Pulmonary artery endothelial cell (primary cell): ENCODE results near the gene KCND2. TPM values are rescaled to one million over a fixed set of nuclear protein-coding genes. Genes with fewer than 3 reads are reported as not detected.

Experiments used
- DNase-seq: peaks from one replicate; pipeline ENCODE4 v3.0.0-alpha.2; 2011; ENCODE audit warnings: low read depth, low spot score
- total RNA-seq: library from RNA; depleted of rRNA; stranded (reverse); fragments of >200 nt; gene quantifications from 2 replicates; pipeline ENCODE4 v1.2.3, GENCODE V29; 2014

The KCND2 gene
- total RNA-seq, 1 donor from 2014 or later: not detected

GRCh38 chr7:120583899-120584586, 311.1 kb downstream of the KCND2 start:
- no peak for DNase-seq

DNA sequence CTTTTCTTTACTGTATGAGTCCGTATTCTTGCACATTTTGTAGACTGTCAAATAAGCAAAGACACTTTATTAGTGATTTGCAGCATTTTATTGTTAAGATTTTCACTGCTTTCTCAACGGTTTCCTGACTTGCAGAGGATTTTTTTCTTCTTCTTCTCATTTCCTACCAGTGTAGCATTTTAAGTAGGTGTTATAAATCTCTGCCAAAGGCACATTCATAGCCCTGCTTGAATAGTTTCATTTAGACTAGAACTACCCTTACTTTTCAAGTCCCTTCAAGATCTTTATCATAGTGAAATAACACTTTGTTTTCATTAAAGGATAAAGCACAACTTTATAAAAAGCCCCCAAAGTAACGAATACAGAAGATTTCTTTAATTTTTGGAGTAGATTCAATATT, 313.6 kb downstream of the KCND2 start:
- DNase-seq: no peak

GRCh38 chr7:120587243-120587642, 314.3 kb downstream of the KCND2 start:
- DNase-seq: no peak

DNA sequence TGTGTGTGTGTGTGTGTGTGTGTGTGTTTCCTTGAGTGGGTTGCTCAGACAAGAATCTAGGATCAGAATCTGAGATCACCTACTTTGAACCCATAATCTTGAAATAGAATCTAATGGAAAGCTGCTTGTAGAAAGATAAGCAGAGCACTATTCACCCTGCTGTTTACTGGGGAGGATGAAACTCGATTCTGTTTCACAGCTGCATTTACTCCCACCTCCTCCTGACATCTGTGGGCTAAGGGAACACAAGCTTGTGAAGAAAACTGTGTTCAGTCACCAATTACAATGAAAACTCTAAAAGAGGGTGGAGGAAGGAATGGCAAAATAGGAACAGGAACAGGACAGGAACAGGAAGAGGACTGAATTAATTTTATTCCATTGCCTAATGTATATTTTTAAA, 315.4 kb downstream of the KCND2 start:
- DNase-seq: no peak

- DNase-seq: no peak
These were observed 315.9 kb downstream of the KCND2 start for GRCh38 chr7:120588862-120589261.

GRCh38 chr7:120600607-120601006, 327.6 kb downstream of the KCND2 start:
- DNase-seq: no peak

- no peak for DNase-seq
These were observed 330.4 kb downstream of the KCND2 start for GRCh38 chr7:120603366-120603765.

GRCh38 chr7:120609136-120609753, 336.3 kb downstream of the KCND2 start:
- DNase-seq: no peak

DNA sequence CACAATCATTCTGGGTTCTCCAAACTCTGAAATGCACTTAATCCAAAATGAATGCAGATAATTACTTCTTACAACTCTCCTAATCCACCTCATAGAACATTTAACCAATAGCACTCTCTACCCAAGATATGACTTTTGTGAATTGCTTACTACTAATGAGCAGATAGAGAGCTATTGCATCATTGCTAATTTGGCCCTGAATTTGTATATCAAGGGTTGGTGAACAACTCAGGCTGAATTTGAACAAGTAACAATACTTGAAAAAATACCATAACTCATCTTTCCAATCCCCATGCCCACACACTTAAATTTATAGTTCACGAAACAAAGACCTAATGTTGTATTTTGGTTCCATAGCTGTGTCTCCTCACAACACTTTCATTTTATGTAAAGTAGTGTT, 339.0 kb downstream of the KCND2 start:
- DNase-seq: no peak

DNA sequence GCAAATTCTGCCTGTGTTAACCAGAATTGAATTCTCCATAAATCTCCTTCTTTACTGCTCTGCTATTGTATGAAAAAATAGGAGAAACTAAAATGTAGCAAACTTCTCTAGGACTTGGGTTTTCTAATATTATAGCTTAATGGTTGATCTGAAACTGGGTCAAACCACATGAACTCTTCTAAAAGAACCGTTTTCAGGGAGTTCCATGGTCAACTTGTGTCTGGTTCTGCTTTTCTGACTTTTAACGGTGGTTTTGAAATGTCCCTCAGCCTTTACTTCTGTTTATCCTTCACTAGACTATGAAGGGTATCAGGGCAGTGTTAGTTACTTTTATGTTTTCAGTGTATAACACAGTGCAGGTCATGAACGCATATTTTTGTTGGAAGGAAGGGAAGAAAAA, 342.7 kb downstream of the KCND2 start:
- DNase-seq: no peak

- no peak for DNase-seq
These were observed 344.3 kb downstream of the KCND2 start for GRCh38 chr7:120617275-120617674.

- no peak for DNase-seq
These were observed 355.3 kb downstream of the KCND2 start for GRCh38 chr7:120628251-120628650.

GRCh38 chr7:120639884-120640283, 366.9 kb downstream of the KCND2 start:
- no peak for DNase-seq

DNA sequence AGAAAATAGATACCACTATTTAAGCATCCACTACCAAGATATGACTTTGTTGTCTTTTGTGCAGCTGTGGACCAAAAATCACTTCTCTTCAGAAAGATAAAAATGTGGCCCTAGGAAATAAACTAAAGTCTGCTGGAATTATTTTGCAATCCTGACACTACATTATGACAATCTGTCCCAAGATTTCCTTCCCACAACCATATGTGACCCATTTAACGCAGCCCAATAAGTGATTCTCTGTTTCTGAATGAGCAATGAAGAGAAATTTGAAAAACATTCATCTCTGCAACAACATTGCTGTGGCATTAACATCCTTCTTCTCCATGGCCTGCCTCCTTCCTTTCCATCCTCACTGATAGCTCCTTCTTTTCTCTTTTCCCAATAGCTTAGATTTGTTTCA, 373.0 kb downstream of the KCND2 start:
- no peak for DNase-seq

DNA sequence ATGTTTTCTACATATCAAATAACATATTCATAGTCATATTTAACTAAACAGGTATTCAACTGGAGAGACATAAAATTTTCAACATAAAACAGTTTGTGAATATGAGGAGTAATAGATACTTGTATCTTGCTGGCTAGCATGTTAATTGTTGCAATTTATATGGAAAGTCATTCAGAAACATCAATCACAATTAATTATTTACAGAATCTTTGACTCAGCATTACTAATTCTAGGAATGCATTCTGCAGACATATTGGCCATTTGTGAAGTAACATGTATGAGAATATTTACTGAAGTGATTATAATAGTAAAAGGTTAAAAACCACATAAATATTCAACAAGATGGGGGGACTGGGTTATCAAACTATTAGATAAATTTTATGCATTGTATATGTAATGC, 381.3 kb downstream of the KCND2 start:
- no peak for DNase-seq

DNA sequence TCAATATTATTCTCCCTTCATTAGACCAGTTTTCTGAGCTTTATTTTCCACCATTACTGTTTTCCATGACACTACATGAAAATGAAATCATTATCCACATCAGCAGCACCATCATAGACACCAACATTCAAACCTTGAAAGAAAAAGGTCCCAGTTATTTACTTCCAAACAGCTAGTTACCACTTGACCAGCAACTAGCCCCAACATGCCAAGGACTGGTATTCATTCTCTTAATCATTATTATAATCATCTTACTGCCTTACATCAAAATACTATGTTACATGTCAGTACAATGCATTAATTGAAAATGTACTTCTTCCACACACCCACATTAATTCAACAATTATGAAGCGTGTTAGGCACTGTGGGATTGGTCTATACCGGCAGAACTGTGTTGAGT, 385.5 kb downstream of the KCND2 start:
- DNase-seq: no peak

DNA sequence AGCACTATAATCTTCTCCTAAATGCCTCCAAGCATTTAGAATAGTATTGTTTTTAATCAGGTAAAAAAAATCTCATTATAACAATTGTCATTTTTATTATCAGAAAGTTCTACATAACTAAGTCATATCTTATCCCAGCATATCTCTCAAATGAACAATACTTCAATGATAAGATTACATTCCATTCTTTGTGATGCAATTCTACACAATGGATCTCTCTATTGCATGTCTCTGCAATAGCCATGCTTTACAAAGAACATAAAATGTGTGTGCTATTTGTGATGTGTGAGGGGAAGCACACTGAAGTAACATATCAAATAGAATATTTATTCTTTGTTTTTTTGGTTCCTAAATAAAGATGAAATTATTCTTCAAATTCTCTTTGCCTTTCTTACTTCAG, 389.3 kb downstream of the KCND2 start:
- DNase-seq: no peak

DNA sequence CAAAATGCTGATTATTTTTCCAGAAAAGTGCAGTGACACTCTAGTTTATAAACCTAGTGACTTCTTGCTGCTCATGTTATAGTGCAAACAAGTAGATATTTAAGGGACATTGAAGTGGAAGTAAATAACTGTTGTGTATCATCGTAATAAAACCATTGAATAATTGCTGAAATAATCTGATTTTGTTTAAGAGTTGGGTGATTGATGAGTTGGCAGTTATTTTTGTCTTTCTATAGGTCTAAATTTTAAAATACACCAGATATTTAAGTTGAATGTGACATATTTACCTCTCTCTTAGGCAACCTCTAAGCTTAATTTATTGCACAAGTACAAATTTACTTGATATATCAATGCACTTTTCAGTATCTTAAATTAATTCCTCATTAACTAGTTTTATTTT, 392.1 kb downstream of the KCND2 start:
- DNase-seq: no peak

DNA sequence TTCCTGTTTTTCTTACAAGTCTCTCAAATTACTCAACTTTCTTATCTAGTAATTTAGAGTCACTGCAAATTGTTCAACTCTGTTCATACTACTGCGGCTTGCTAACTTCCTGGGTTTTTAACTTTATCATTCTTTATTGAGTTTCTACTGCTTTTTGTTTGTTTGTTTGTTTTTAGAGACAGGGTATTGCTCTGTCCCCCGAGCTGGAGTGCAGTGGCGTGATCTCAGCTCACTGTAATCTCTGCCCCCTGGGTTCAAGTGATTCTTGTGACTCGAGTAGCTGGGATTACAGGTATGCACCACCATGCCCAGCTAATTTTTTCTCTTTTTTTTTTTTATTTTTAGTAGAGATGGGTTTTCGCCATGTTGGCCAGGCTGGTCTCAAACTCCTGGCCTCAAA, 402.1 kb downstream of the KCND2 start:
- no peak for DNase-seq

- DNase-seq: no peak
These were observed 404.6 kb downstream of the KCND2 start for GRCh38 chr7:120677535-120677934.

DNA sequence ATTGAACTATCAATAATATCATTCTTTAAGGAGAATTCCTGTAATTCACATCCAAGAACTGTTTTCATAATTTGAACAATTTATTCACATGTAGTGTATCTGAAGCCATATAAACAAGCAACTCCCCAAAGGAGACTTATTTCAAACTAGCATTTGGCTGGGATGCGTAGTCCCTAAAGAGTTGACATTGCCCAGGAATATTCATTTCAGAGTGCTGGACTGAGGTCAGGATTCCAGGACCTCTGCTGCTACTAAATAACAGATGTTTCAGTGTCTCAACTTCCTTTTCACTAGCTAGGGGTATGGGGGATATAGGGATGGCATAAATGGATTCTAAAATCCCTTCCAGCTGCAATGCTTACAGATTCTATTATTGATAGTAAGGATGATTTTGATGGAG, 408.0 kb downstream of the KCND2 start:
- DNase-seq: no peak

GRCh38 chr7:120684463-120684862, 411.5 kb downstream of the KCND2 start:
- no peak for DNase-seq

DNA sequence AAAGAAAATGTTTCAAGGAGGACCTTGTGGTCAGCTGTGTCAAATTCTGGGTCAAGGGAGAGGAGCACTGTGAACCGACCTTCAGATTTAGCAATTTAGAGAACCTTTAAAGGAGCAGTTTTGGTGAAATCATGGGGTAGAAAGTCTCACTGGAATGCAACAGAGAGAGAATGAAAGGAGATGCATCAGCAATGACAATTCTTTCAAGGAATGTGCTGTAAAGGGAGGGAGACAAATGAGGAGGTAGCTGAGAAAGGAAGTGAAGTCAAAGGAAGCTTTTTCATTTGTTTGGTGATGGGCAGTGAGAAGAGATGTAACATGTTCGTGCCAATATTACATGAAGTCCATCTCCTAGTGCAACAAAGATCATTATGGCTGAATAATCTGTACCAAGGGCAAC, 418.9 kb downstream of the KCND2 start:
- no peak for DNase-seq

- DNase-seq: no peak
These were observed 422.9 kb downstream of the KCND2 start for GRCh38 chr7:120695848-120696247.
